GM23248 (cell line): ENCODE measurements around the gene FAM131A. TPM values are rescaled to one million over a fixed set of nuclear protein-coding genes. Genes with fewer than 3 reads are reported as not detected.
A peak's percentile ranks its signal among the peaks of the same experiment; 100 is the strongest.

Experiments
- DNase-seq: peaks from one replicate; pipeline ENCODE4 v3.0.0-alpha.2; 2015
- H2AFZ ChIP-seq: fragments of 200-600 bp; sonication (generic); 2 replicates; pipeline ENCODE4 v1.6.1; 2016; ENCODE audit warnings: antibody characterized with exemption
- H3F3A ChIP-seq: fragments of 200-600 bp; sonication (generic); 2 replicates; pipeline ENCODE4 v1.6.1; 2016; ENCODE audit warnings: mild to moderate bottlenecking, antibody characterized with exemption, mixed run types; ENCODE audit not compliant: insufficient read depth
- H3K27ac ChIP-seq: fragments of 200-600 bp; sonication (generic); 2 replicates; pipeline ENCODE4 v1.5.1; 2016; ENCODE audit warnings: mild to moderate bottlenecking
- H3K27me3 ChIP-seq: fragments of 200-600 bp; sonication (generic); replicated peaks from 2 replicates; pipeline ENCODE4 v1.6.1; 2016; ENCODE audit warnings: mild to moderate bottlenecking; ENCODE audit not compliant: insufficient read depth
- H3K36me3 ChIP-seq: fragments of 200-600 bp; sonication (generic); 2 replicates; pipeline ENCODE4 v1.6.1; 2016; ENCODE audit warnings: low read depth, mild to moderate bottlenecking
- H3K4me1 ChIP-seq: fragments of 200-600 bp; sonication (generic); 2 replicates; pipeline ENCODE4 v1.6.1; 2016; ENCODE audit warnings: mild to moderate bottlenecking; ENCODE audit not compliant: insufficient read depth
- H3K4me2 ChIP-seq: fragments of 200-600 bp; sonication (generic); one replicate; pipeline ENCODE4 v1.6.1; 2016; ENCODE audit warnings: mild to moderate bottlenecking; ENCODE audit not compliant: unreplicated experiment
- H3K4me3 ChIP-seq: fragments of 200-600 bp; sonication (generic); 2 replicates; pipeline ENCODE4 v1.5.1; 2016; ENCODE audit warnings: mild to moderate bottlenecking
- H3K79me2 ChIP-seq: fragments of 200-600 bp; sonication (generic); 2 replicates; pipeline ENCODE4 v1.6.1; 2016; ENCODE audit warnings: mild to moderate bottlenecking; ENCODE audit not compliant: insufficient read depth
- H3K9ac ChIP-seq: fragments of 200-600 bp; sonication (generic); 2 replicates; pipeline ENCODE4 v1.6.1; 2016; ENCODE audit warnings: mild to moderate bottlenecking
- H3K9me2 ChIP-seq: fragments of 200-600 bp; sonication (generic); 2 replicates; pipeline ENCODE4 v1.6.1; 2016; ENCODE audit warnings: mixed run types, mild to moderate bottlenecking, moderate library complexity; ENCODE audit not compliant: insufficient read depth
- H3K9me3 ChIP-seq: fragments of 200-600 bp; sonication (generic); one replicate; pipeline ENCODE4 v1.6.1; 2017; ENCODE audit warnings: low read depth
- H4K20me1 ChIP-seq: fragments of 200-600 bp; sonication (generic); 2 replicates; pipeline ENCODE4 v1.6.0; 2016; ENCODE audit not compliant: insufficient read depth
- EZH2 ChIP-seq: fragments of 200-600 bp; sonication (generic); IDR thresholded peaks from 2 replicates; pipeline ENCODE4 v1.6.1; 2018; ENCODE audit warnings: antibody characterized with exemption, mild to moderate bottlenecking; ENCODE audit not compliant: insufficient read depth, poor library complexity, severe bottlenecking
- EZH2phosphoT487 ChIP-seq: fragments of 200-600 bp; sonication (generic); IDR thresholded peaks from 2 replicates; pipeline ENCODE4 v1.6.1; 2018; ENCODE audit warnings: antibody characterized with exemption, moderate library complexity, mild to moderate bottlenecking, low read depth; ENCODE audit not compliant: insufficient read depth
- WGBS, 2 experiments: methylation state at CpG; one replicate each; pipeline ENCODE4 v1.1.6; 2015 to 2017; ENCODE audit warnings: low lambda C conversion rate in 2 of 2, low coverage in 1 of 2; ENCODE audit errors: missing lambda C conversion rate in 2 of 2; 5-methylcytosine and 5-hydroxymethylcytosine counted together
- in situ Hi-C: fragments of 300-500 bp; cut with MboI; formaldehyde crosslinking; loops from 2 replicates; pipeline ENCODE4 v1.15.0; 2020
- polyA plus RNA-seq: library from polyadenylated mRNA; unstranded; fragments of >200 nt; fragmentation: Nextera tagmentation; extraction: Ambion mirVana; gene quantifications from 2 replicates; pipeline ENCODE4 v1.2.1, GENCODE V29; 2016
- small RNA-seq: library from RNA; depleted of rRNA; stranded (forward); fragments of <200 nt; gene quantifications from one replicate; pipeline ENCODE3, GENCODE V24; 2014; ENCODE audit warnings: low read depth, low replicate concordance
- total RNA-seq: library from RNA; depleted of rRNA; stranded (reverse); fragments of >200 nt; shearing (Covaris generic); gene quantifications from 2 replicates; pipeline ENCODE4 v1.2.3, GENCODE V29; 2014; rRNA removed

FAM131A gene
- total and polyA plus RNA-seq, 2 experiments from 2014 or later, result 7.0 to 24.5 TPM

- 81 to 82% methylated on average over 8 of the region's 8 CpGs for WGBS, 2 experiments
- no peaks in the 10 kb centered on the region for H4K20me1 ChIP-seq
- H2AFZ ChIP-seq, result no peak overlapping the region
- H3K4me2 ChIP-seq, result no peak overlapping the region
- H3K79me2 ChIP-seq, result no peaks in the 10 kb centered on the region
- DNase-seq, result no peak
- peaks cover 3% of the 10 kb centered on the region; the same call in 1 of the 2 replicates for H3K27me3 ChIP-seq
- no peaks in the 10 kb centered on the region for H3K9me3 ChIP-seq
- H3F3A ChIP-seq, result no peaks in the 10 kb centered on the region
- H3K4me3 ChIP-seq, result no peak overlapping the region
- H3K36me3 ChIP-seq, result no peaks in the 10 kb centered on the region
- TF ChIP-seq EZH2phosphoT487, result no peak
- TF ChIP-seq EZH2, result no peak
- in situ Hi-C loops, result no loop called here
- H3K4me1 ChIP-seq, result no peaks in the 10 kb centered on the region
- H3K9me2 ChIP-seq, result no peaks in the 10 kb centered on the region
- H3K27ac ChIP-seq, result no peak overlapping the region
- H3K9ac ChIP-seq, result no peak overlapping the region
Measured at GRCh38 chr3:184388936-184389230, 51.5 kb downstream of the FAM131A start.

GRCh38 chr3:184389384-184389783, 52.0 kb downstream of the FAM131A start:
- no peak for TF ChIP-seq EZH2phosphoT487
- no peak for TF ChIP-seq EZH2
- no peak overlapping the region for H3K4me3 ChIP-seq
- no peaks in the 10 kb centered on the region for H3K9me3 ChIP-seq
- no peak overlapping the region for H3K4me2 ChIP-seq
- no peaks in the 10 kb centered on the region for H3K9me2 ChIP-seq
- no peak overlapping the region for H2AFZ ChIP-seq
- no peaks in the 10 kb centered on the region for H3K79me2 ChIP-seq
- H3K9ac ChIP-seq, result no peak overlapping the region
- no peaks in the 10 kb centered on the region for H3K36me3 ChIP-seq
- no peaks in the 10 kb centered on the region for H3K4me1 ChIP-seq
- no peak for DNase-seq
- H3K27ac ChIP-seq, result no peak overlapping the region
- 66 to 70% methylated on average over 5 of the region's 5 CpGs for WGBS, 2 experiments
- no peaks in the 10 kb centered on the region for H4K20me1 ChIP-seq
- in situ Hi-C loops, result no loop called here
- peaks cover 6% of the 10 kb centered on the region; the same call in 1 of the 2 replicates for H3K27me3 ChIP-seq
- no peaks in the 10 kb centered on the region for H3F3A ChIP-seq

DNA sequence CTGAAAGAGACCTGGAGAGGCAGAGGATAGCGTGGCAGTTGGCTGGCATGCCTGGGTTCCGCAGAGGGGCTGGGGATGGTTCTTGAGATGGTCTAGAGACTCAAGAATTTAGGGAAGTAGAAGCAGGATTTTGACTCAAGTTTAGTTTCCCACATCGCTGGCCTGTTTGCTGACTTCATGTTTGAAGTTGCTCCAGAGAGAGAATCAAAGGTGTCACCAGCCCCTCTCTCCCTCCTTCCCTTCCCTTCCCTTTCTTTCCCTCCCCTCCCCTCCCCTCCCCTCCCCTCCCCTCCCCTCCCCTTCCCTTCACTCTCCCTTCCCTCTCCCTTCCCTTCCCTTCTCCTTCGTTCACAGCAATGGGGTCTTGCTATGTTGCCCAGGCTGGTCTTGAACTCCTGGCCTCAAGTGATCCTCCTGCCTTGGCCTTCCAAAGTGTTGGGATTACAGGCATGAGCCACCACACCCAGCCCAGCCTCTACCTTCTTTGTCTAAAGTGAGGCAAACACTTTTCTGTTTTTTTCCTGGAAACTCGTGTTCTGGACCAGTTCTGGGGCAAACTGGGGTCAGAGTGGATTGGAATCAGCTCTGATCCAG, 52.6 kb downstream of the FAM131A start:
- DNase-seq, result no peak
- in situ Hi-C loops, result no loop called here
- Histone ChIP-seq H3K9ac (no peak overlapping the region), H3K27ac (no peak overlapping the region), H3K4me3 (no peak overlapping the region), H3K79me2 (no peaks in the 10 kb centered on the region), H3K4me1 (no peaks in the 10 kb centered on the region), H3K27me3 (peaks cover 6% of the 10 kb centered on the region; the same call in 1 of the 2 replicates), H2AFZ (no peak overlapping the region), H3K4me2 (no peak overlapping the region), H3K9me2 (no peaks in the 10 kb centered on the region), H3K36me3 (no peaks in the 10 kb centered on the region), H4K20me1 (no peaks in the 10 kb centered on the region), H3F3A (no peaks in the 10 kb centered on the region), H3K9me3 (no peaks in the 10 kb centered on the region)
- TF ChIP-seq EZH2phosphoT487 (no peak), EZH2 (no peak)
- 69 to 80% methylated on average over 5 of the region's 5 CpGs for WGBS, 2 experiments

GRCh38 chr3:184391266-184391665, 53.9 kb downstream of the FAM131A start:
- Histone ChIP-seq H3F3A (no peaks in the 10 kb centered on the region), H3K27ac (no peak overlapping the region), H3K27me3 (peaks cover 6% of the 10 kb centered on the region; the same call in 1 of the 2 replicates), H3K4me3 (no peak overlapping the region), H3K9me3 (no peaks in the 10 kb centered on the region), H3K4me1 (no peaks in the 10 kb centered on the region), H3K79me2 (no peaks in the 10 kb centered on the region), H3K4me2 (no peak overlapping the region), H2AFZ (no peak overlapping the region), H3K9me2 (no peaks in the 10 kb centered on the region), H3K9ac (no peak overlapping the region), H4K20me1 (no peaks in the 10 kb centered on the region), H3K36me3 (no peaks in the 10 kb centered on the region)
- in situ Hi-C loops, result no loop called here
- TF ChIP-seq EZH2 (no peak), EZH2phosphoT487 (no peak)
- DNase-seq, result peak; percentile 16
- WGBS, 2 experiments, result 67 to 83% methylated on average over 3 of the region's 3 CpGs

DNA sequence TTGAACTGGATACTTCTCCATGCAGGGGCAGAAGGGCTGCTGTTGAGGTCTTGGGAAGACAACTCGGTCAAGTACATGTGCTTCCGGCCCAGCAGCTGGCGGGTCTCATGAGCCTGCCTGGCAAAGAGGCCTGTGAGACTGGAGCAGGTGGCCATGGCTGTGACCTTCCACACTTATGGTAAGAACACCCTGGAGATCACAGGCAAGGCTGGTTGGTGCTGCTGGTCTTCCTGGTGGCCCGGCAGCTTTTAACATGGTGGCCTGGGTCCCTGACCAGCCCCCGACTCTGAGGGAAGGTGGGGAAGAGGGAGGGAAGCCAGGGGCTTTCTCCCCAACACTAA, 57.9 kb downstream of the FAM131A start:
- no peak overlapping the region for H3K9ac ChIP-seq
- peaks cover 4% of the 10 kb centered on the region for H3K4me1 ChIP-seq
- WGBS, 2 experiments, result 68 to 70% methylated on average over 5 of the region's 5 CpGs
- no peaks in the 10 kb centered on the region for H3K36me3 ChIP-seq
- TF ChIP-seq EZH2phosphoT487, result no peak
- no peak for TF ChIP-seq EZH2
- no peaks in the 10 kb centered on the region for H3K79me2 ChIP-seq
- H3K4me3 ChIP-seq, result no peak overlapping the region
- in situ Hi-C loops, result no loop called here
- DNase-seq, result no peak
- no peak overlapping the region for H2AFZ ChIP-seq
- no peaks in the 10 kb centered on the region for H3F3A ChIP-seq
- no peaks in the 10 kb centered on the region for H4K20me1 ChIP-seq
- no peaks in the 10 kb centered on the region for H3K9me2 ChIP-seq
- peaks cover 6% of the 10 kb centered on the region; the same call in 1 of the 2 replicates for H3K27me3 ChIP-seq
- no peak overlapping the region for H3K27ac ChIP-seq
- no peak overlapping the region for H3K4me2 ChIP-seq
- H3K9me3 ChIP-seq, result no peaks in the 10 kb centered on the region

Small RNA genes lying within 50 kb of the gene (small RNA-seq; reads per million reads assigned to genes)
- gene SNORD66, result 81.6 reads per million, percentile 94 among the genes with 10 or more reads in this experiment

Other genes starting within 250 kb of the FAM131A start
- gene HTR3E, start 240.5 kb upstream of the FAM131A start, total RNA-seq, result not detected in 2 replicates
- gene HTR3E, start 240.5 kb upstream of the FAM131A start, polyA plus RNA-seq, result not detected in 2 replicates
- gene EIF2B5, start 202.2 kb upstream of the FAM131A start, total RNA-seq, result 27.8 and 55.5 TPM in 2 replicates
- gene EIF2B5, start 202.2 kb upstream of the FAM131A start, polyA plus RNA-seq, result 28.3 and 31.2 TPM in 2 replicates
- gene DVL3, start 182.2 kb upstream of the FAM131A start, total RNA-seq, result 66.9 and 76.4 TPM in 2 replicates
- gene DVL3, start 182.2 kb upstream of the FAM131A start, polyA plus RNA-seq, result 31.1 and 42.7 TPM in 2 replicates
- 889 and 951 TPM in 2 replicates for gene AP2M1, start 162.7 kb upstream of the FAM131A start, total RNA-seq
- gene AP2M1, start 162.7 kb upstream of the FAM131A start, polyA plus RNA-seq, result 1,073 and 1,100 TPM in 2 replicates
- 47.8 and 56.5 TPM in 2 replicates for gene ABCF3, start 151.4 kb upstream of the FAM131A start, total RNA-seq
- 58.6 and 59.1 TPM in 2 replicates for gene ABCF3, start 151.4 kb upstream of the FAM131A start, polyA plus RNA-seq
- gene VWA5B2, start 108.0 kb upstream of the FAM131A start, total RNA-seq, result not detected in 2 replicates
- not detected in 2 replicates for gene VWA5B2, start 108.0 kb upstream of the FAM131A start, polyA plus RNA-seq
- 52.7 and 66.1 TPM in 2 replicates for gene ALG3, start 88.6 kb upstream of the FAM131A start, total RNA-seq
- gene ALG3, start 88.6 kb upstream of the FAM131A start, polyA plus RNA-seq, result 94.2 and 94.7 TPM in 2 replicates
- gene EEF1AKMT4, start 87.9 kb upstream of the FAM131A start, total RNA-seq, result 4.0 and 7.2 TPM in 2 replicates
- 5.3 and 6.1 TPM in 2 replicates for gene EEF1AKMT4, start 87.9 kb upstream of the FAM131A start, polyA plus RNA-seq
- 0.11 TPM in 1 of 2 replicates, not detected in the other for gene CAMK2N2, start 76.0 kb upstream of the FAM131A start, total RNA-seq
- 0.14 TPM in 1 of 2 replicates, not detected in the other for gene CAMK2N2, start 76.0 kb upstream of the FAM131A start, polyA plus RNA-seq
- gene ECE2, start 61.6 kb upstream of the FAM131A start, total RNA-seq, result not detected in 2 replicates
- not detected in 2 replicates for gene ECE2, start 61.6 kb upstream of the FAM131A start, polyA plus RNA-seq
- 596 and 602 TPM in 2 replicates for gene PSMD2, start 38.4 kb upstream of the FAM131A start, total RNA-seq
- gene PSMD2, start 38.4 kb upstream of the FAM131A start, polyA plus RNA-seq, result 513 and 518 TPM in 2 replicates
- 366 and 370 TPM in 2 replicates for gene EIF4G1, start 23.0 kb upstream of the FAM131A start, total RNA-seq
- 183 and 184 TPM in 2 replicates for gene EIF4G1, start 23.0 kb upstream of the FAM131A start, polyA plus RNA-seq
- gene CLCN2, start 24.0 kb downstream of the FAM131A start, total RNA-seq, result 1.2 and 1.8 TPM in 2 replicates
- 1.3 and 1.5 TPM in 2 replicates for gene CLCN2, start 24.0 kb downstream of the FAM131A start, polyA plus RNA-seq
- gene POLR2H, start 24.1 kb downstream of the FAM131A start, total RNA-seq, result 73.0 and 81.2 TPM in 2 replicates
- gene POLR2H, start 24.1 kb downstream of the FAM131A start, polyA plus RNA-seq, result 66.3 and 69.7 TPM in 2 replicates
- gene THPO, start 40.6 kb downstream of the FAM131A start, total RNA-seq, result not detected in 2 replicates
- not detected in 2 replicates for gene THPO, start 40.6 kb downstream of the FAM131A start, polyA plus RNA-seq
- 0.22 and 0.25 TPM in 2 replicates for gene CHRD, start 42.5 kb downstream of the FAM131A start, total RNA-seq
- gene CHRD, start 42.5 kb downstream of the FAM131A start, polyA plus RNA-seq, result 0.13 and 0.15 TPM in 2 replicates
- gene EPHB3, start 224.2 kb downstream of the FAM131A start, total RNA-seq, result 3.0 and 16.9 TPM in 2 replicates
- 1.6 and 1.7 TPM in 2 replicates for gene EPHB3, start 224.2 kb downstream of the FAM131A start, polyA plus RNA-seq